ENCODE measurements around the gene GRK2. TPM values are rescaled to one million over a fixed set of nuclear protein-coding genes. Genes with fewer than 3 reads are reported as not detected.

GRK2 gene
- total RNA-seq, 1 donor from 2014 or later: 46.8 TPM

GRCh38 chr11:67298786-67299185, 32.5 kb downstream of the GRK2 start:
- no peak overlapping the region for H3K4me3 ChIP-seq (ENCODE audit: low read depth, low read length)
- DNase-seq (ENCODE audit: low read depth): no peak
- TF ChIP-seq CTCF (conservative IDR thresholded peaks at IDR 0.05; ENCODE audit: low read depth, low read length): no peak

- no peak for TF ChIP-seq CTCF (conservative IDR thresholded peaks at IDR 0.05; ENCODE audit: low read depth, low read length)
- no peak for DNase-seq (ENCODE audit: low read depth)
- H3K4me3 ChIP-seq (ENCODE audit: low read depth, low read length): no peak overlapping the region
These were observed 33.4 kb downstream of the GRK2 start for GRCh38 chr11:67299471-67300191.

- TF ChIP-seq CTCF (conservative IDR thresholded peaks at IDR 0.05; ENCODE audit: low read depth, low read length): no peak
- DNase-seq (ENCODE audit: low read depth): no peak
- no peak overlapping the region for H3K4me3 ChIP-seq (ENCODE audit: low read depth, low read length)
These were observed 34.0 kb downstream of the GRK2 start for GRCh38 chr11:67300256-67300755.

GRCh38 chr11:67300756-67301312, 34.6 kb downstream of the GRK2 start:
- no peak for TF ChIP-seq CTCF (conservative IDR thresholded peaks at IDR 0.05; ENCODE audit: low read depth, low read length)
- no peak for DNase-seq (ENCODE audit: low read depth)
- H3K4me3 ChIP-seq (ENCODE audit: low read depth, low read length): no peak overlapping the region

- TF ChIP-seq CTCF (conservative IDR thresholded peaks at IDR 0.05; ENCODE audit: low read depth, low read length): no peak
- DNase-seq (ENCODE audit: low read depth): no peak
- peak overlapping the region; percentile 66 for H3K4me3 ChIP-seq (ENCODE audit: low read depth, low read length)
These were observed 35.1 kb downstream of the GRK2 start for GRCh38 chr11:67301313-67301921.

- peak; percentile 42 for DNase-seq (ENCODE audit: low read depth)
- TF ChIP-seq CTCF (conservative IDR thresholded peaks at IDR 0.05; ENCODE audit: low read depth, low read length): no peak
- H3K4me3 ChIP-seq (ENCODE audit: low read depth, low read length): peak overlapping the region; percentile 66
These were observed 35.8 kb downstream of the GRK2 start for GRCh38 chr11:67301951-67302516.

Measured in epithelial cell of proximal tubule (primary cell).